Activated naive CD8-positive, alpha-beta T cell treated with anti-CD3 and anti-CD28 coated beads for 36 hours (primary cell): Measurements from ENCODE around the gene PAIP2. TPM values are rescaled to one million over a fixed set of nuclear protein-coding genes. Genes with fewer than 3 reads are reported as not detected.

Experiments
- DNase-seq: peaks from one replicate; pipeline ENCODE4 v3.0.0; 2021
- H3K27ac Mint-ChIP-seq: one replicate; pipeline ENCODE4 v1.8.0; 2022; ENCODE audit warnings: mild to moderate bottlenecking, moderate library complexity, mixed read lengths
- H3K27me3 Mint-ChIP-seq: one replicate; pipeline ENCODE4 v1.8.0; 2022; ENCODE audit warnings: mild to moderate bottlenecking, mixed read lengths
- H3K36me3 Mint-ChIP-seq: one replicate; pipeline ENCODE4 v1.8.0; 2021; ENCODE audit warnings: mild to moderate bottlenecking, mixed read lengths
- H3K4me1 Mint-ChIP-seq: one replicate; pipeline ENCODE4 v1.8.0; 2021; ENCODE audit warnings: mixed read lengths
- H3K4me3 Mint-ChIP-seq: one replicate; pipeline ENCODE4 v1.8.0; 2022; ENCODE audit warnings: mild to moderate bottlenecking, moderate library complexity, mixed read lengths
- H3K9me3 Mint-ChIP-seq: one replicate; pipeline ENCODE4 v1.8.0; 2022; ENCODE audit warnings: mixed read lengths
- total RNA-seq, 2 experiments: library from RNA; stranded (reverse); gene quantifications; one replicate each; pipeline ENCODE4 v1.2.3, GENCODE V29; 2021

The PAIP2 gene
- total RNA-seq, 2 experiments from 2014 or later: 91.7 to 94.0 TPM

DNA sequence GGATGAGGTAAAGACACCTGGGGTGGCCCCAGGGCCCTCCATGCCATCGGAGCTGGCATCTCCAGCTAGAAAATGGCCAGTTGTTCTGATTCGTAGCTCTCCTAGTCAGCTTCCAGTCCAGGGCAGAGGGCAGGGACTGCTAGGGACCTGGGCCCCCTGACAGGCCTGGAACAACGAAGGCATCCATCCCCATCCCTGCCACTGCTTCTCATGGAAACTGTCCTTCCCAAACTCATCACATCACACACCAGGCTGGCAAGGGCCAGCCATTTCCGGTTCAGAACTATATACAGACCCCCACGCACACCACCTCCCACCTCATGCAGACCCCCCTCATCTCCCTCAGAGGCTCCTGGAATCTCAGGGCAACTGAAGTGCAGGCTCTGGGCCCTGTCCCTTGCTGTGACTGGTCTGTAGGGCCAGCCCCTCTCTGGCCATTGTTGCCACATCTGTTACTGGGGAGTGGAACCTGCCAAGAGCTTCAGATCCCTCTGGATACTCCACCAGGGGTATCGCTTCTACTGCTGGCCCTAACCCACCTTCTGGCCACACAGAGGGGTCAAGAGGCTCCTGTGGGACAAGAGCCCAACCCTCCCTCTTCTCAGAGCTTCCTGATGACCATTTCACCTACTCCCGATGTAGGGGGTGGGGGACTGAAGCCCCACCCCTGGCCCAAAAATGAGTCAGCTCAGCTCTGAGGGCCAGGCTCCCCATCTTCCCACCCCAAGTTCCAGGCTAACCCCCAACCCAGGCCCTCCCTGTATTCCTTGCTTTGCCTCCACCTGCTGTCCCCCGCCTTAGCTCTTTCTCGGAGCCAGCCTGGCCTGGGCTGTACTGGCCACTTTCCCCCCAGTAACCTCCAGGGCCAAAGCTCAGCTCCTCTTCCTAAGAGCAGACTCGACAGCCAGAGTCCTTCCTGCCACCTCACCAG lies 49.2 kb downstream of the PAIP2 start:
- H3K27ac Mint-ChIP-seq: peak overlapping the region; percentile 94
- no peak for DNase-seq
- H3K36me3 Mint-ChIP-seq: peaks cover 17% of the 10 kb centered on the region
- peaks cover 45% of the 10 kb centered on the region for H3K4me1 Mint-ChIP-seq
- no peaks in the 10 kb centered on the region for H3K27me3 Mint-ChIP-seq
- H3K4me3 Mint-ChIP-seq: peak overlapping the region; percentile 96
- no peaks in the 10 kb centered on the region for H3K9me3 Mint-ChIP-seq

DNA sequence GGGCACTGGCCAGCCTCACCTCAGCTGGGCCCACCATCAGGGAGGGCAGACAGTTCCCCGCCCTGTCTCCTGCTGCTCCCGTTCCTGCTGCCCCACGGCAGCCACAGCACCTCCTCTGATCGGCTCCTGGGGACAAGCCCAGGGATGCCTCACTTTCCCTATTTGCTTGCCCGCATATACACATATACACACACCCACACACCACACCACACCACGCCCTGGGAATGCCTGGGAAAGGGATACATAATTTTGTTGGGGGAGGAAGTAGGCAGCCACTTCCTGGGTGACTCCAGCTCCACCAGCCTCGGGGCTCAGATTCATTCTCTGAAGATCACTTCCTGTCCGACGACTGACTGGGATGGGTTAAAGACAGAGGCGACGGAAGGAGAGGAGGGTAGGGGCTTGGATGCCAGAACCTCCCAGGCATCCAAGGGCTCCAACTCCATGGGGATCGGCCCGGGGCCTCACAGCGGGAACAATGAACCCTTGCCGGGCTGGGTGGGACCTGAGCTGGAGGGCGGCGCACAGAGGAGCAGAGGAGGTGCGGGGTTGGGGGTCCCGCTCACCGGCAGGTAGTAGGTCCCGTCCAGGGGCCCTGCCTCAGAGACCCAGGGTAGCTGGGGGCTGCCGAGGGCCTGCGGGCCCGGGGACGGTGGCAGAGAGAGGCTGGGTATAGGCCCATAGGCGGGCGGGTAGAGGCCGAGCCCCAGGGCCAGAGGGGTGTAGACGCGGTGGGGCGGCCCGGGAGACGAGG lies 50.1 kb downstream of the PAIP2 start:
- Mint-ChIP-seq H3K4me1 (peaks cover 45% of the 10 kb centered on the region), H3K27me3 (no peaks in the 10 kb centered on the region)
- DNase-seq: no peak

DNA sequence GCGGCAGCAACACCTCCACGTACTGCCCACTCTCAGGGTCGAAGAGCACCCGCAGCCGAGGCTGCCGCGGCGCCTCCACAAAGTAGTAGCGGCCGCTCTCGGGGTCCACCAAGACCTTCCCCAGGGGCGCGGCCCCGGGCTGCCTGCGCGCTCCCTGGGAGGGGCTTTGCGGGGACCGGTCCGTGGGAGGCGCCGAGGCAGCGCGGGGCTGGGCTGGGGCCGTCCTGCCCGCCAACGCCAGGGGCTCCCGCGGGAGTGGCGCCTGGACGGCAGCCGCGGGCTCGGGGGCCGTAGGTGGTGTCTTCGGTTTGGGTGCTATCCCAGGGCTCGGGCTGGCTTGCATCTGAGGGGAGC lies 50.6 kb downstream of the PAIP2 start:
- Mint-ChIP-seq H3K4me3 (peak overlapping the region; percentile 96), H3K36me3 (peaks cover 17% of the 10 kb centered on the region), H3K4me1 (peaks cover 45% of the 10 kb centered on the region), H3K27ac (no peak overlapping the region), H3K27me3 (no peaks in the 10 kb centered on the region), H3K9me3 (no peaks in the 10 kb centered on the region)
- no peak for DNase-seq

More for the DNA sequence above, 50.1 kb downstream of the PAIP2 start:
- Mint-ChIP-seq H3K4me3 (peak overlapping the region; percentile 96), H3K9me3 (no peaks in the 10 kb centered on the region), H3K27ac (peak overlapping the region; percentile 94), H3K36me3 (peaks cover 17% of the 10 kb centered on the region)

DNA sequence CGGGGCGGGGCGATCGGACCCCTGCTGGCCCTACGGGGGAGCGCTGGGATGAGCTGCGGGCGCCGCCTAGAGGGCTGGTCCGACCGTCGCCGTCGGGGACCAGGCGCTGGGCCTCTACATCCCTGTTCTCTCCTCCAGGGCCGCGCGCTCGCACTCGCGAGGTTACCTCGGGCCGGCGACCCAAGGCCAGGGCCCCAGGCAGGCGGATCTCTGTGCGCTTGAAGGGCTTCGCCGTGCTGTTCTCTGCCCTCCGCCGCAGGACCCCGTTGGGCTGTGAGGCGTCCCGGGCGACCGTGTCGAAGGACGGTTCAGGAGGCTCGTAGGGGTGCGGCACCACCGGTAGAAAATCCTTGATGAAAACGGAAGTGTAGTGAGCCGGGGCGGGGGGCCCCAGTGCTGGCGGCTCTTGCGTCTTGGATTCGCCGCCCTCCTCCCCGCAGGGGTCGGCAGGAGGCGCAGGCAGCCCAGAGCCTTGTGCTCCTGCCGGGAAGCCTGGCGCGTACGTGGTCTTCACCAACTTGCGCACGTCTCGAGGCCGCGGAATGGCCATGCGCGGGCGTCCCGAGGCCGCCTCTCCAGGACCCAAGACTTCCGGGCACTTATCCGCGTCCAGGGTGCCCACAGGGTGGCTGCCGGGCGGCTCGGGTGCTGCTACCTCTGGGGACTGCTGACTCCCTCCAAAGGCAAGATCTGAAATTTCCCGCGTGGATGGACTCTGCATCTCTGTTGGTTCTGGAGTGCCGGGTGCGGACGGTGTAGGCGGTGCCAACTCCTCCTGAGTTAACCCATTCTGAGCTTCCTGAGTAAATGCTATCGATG lies 51.2 kb downstream of the PAIP2 start:
- Mint-ChIP-seq H3K4me3 (peak overlapping the region; percentile 92), H3K4me1 (peaks cover 45% of the 10 kb centered on the region), H3K36me3 (peaks cover 17% of the 10 kb centered on the region), H3K9me3 (no peaks in the 10 kb centered on the region), H3K27ac (peak overlapping the region; percentile 85), H3K27me3 (no peaks in the 10 kb centered on the region)
- DNase-seq: peak; percentile 92

DNA sequence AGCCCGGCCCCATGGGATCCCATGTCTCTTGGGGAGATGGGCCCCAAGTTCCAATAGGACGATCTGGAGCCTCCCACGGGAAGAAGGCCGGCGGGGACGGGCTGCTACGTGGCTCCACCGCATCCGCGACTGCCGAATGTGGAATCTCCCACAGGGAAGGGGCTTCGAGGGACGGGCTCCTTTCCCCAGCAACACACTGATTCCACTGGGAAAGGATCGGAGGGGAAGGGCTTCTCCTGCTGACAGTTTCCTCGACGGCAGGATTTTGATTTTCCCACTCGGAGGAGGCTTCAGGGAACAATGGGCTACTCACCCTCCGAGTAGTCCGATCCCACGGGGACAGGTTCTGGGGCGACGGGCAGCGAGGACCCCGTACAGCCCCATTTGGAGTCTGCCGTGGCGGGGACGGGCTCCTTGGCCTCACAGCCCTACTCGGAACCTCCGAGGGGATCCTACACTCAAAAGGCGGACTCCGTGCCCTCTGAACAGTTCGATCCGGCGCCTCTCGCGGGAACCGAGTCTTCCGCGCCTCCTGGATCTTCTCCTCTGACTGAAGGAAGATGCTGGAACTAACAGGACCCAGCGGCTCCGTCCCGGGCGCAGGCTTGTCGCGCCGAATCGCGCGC lies 52.0 kb downstream of the PAIP2 start:
- H3K36me3 Mint-ChIP-seq: peaks cover 17% of the 10 kb centered on the region
- peak overlapping the region; percentile 85 for H3K27ac Mint-ChIP-seq
- DNase-seq: peak; percentile 35
- H3K4me3 Mint-ChIP-seq: peak overlapping the region; percentile 92
- peaks cover 45% of the 10 kb centered on the region for H3K4me1 Mint-ChIP-seq
- no peaks in the 10 kb centered on the region for H3K9me3 Mint-ChIP-seq
- H3K27me3 Mint-ChIP-seq: no peaks in the 10 kb centered on the region

DNA sequence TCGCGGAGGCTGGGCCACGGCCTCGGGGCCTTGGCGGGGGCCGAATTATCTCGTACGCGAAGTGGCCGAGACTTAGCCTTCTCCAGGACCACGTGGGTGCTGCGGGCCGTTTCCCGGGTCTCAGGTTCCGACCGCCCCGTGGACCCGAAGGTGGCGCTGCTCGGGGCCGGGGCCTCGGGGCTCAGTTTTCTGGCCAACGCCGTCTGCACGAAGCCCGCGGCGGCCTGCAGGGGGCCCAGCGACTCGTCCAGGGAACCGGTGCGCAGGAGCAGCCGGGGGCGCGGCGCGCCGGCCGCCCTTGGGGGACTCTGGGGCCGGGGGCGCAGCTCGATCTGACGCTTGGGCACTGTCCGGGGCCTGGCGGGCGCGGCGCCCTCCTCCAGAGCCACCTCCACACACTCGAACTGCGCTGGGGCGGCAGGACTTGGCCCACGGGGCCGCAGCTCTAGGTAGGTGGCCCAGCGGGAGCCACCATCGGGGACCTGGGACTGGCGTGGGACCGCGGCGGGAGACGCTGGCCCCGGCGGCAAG lies 52.5 kb downstream of the PAIP2 start:
- peaks cover 42% of the 10 kb centered on the region for H3K4me1 Mint-ChIP-seq
- H3K27ac Mint-ChIP-seq: no peak overlapping the region

DNA sequence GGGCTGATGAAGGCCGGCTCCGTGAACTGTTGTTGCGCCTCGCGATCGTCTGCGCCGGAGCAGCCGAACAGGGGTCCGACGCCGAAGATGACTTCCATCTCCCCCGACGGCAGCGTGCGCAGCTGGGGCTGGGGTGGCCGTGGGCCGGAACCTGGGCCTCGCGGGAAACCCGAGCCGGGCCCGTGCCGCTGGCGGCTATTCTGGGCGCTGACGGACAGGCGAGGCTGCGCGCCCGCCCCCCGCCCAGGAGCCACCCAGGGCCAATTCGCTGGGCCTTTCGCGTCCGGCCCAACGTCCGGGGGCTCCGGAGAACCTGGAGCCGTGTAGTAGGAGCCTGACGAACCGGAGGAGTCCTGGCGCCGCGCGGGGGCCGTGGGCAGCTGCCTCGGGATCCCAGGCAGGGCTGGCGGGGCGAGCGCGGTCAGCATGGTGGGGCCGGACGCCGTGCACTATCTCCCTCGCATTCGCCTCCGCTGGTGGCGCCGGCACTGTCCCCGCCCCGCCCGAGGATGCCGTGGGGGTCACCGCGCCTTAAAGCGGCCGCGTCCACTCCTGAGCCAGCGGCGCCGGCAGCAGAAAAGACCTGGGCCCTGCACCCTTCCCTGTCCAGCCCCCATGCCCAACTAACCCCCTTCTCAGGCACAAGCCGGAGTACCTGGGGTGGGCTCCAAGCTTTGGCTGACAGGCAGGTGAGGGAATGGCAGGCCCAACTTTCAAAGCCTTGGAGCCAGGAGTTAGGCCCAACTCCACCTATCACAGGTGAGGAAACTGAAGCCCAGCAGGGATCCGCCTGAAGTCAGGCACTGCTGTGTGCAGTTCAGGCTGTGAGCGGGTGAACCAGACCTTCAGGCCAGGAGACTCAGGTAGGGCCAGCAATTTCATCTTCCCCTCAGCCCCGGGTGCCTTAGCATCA lies 53.3 kb downstream of the PAIP2 start, which contains the start of gene PROB1:
Gene PROB1, minus strand, starts transcription at position 451 of the 913 bp plus-strand sequence. Its CDS starts 23 bp downstream, at position 428.
- no peak within 1 kb of the TSS for H3K27ac Mint-ChIP-seq
- no peaks in the 10 kb centered on the region for H3K27me3 Mint-ChIP-seq
- H3K36me3 Mint-ChIP-seq: peaks cover 9% of the 10 kb centered on the region
- no peak for DNase-seq
- H3K9me3 Mint-ChIP-seq: no peaks in the 10 kb centered on the region
- peaks cover 42% of the 10 kb centered on the region for H3K4me1 Mint-ChIP-seq
- H3K4me3 Mint-ChIP-seq: peak within 1 kb of the TSS; percentile 92

More for the DNA sequence above, 52.5 kb downstream of the PAIP2 start:
- Mint-ChIP-seq H3K4me3 (peak overlapping the region; percentile 92), H3K27me3 (no peaks in the 10 kb centered on the region), H3K36me3 (peaks cover 14% of the 10 kb centered on the region), H3K9me3 (no peaks in the 10 kb centered on the region)
- DNase-seq: peak; percentile 80

GRCh38 chr5:139395844-139396640 lies 54.4 kb downstream of the PAIP2 start:
- H3K4me3 Mint-ChIP-seq: no peak overlapping the region
- H3K4me1 Mint-ChIP-seq: peaks cover 32% of the 10 kb centered on the region

GRCh38 chr5:139396691-139397090 lies 55.0 kb downstream of the PAIP2 start:
- Mint-ChIP-seq H3K4me1 (peaks cover 26% of the 10 kb centered on the region), H3K27ac (no peak overlapping the region), H3K27me3 (no peaks in the 10 kb centered on the region), H3K9me3 (no peaks in the 10 kb centered on the region), H3K4me3 (no peak overlapping the region), H3K36me3 (peaks cover 4% of the 10 kb centered on the region)
- DNase-seq: no peak

More at GRCh38 chr5:139395844-139396640, 54.4 kb downstream of the PAIP2 start:
- H3K27me3 Mint-ChIP-seq: no peaks in the 10 kb centered on the region
- DNase-seq: no peak
- no peak overlapping the region for H3K27ac Mint-ChIP-seq
- peaks cover 9% of the 10 kb centered on the region for H3K36me3 Mint-ChIP-seq
- no peaks in the 10 kb centered on the region for H3K9me3 Mint-ChIP-seq

DNA sequence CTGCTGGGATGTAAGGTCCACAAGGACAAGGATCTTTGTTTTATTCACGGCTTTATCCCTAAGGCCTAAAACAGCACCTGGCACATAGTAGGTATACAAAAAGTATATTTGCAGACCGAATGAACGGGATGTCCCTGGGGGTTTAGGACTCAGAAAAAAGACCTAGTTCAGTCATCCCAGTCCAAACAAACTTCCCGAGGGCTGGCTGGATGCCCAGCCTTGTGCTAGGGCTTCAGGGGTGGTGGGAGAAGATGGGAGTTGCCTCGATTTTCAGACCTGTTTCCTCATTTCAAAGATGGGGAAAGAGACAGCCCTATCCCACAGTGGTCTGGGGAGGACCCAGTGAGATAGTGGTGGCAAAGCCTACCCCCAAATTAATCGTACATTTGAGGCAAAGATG lies 56.3 kb downstream of the PAIP2 start:
- peaks cover 30% of the 10 kb centered on the region for H3K4me1 Mint-ChIP-seq
- H3K27me3 Mint-ChIP-seq: no peaks in the 10 kb centered on the region

DNA sequence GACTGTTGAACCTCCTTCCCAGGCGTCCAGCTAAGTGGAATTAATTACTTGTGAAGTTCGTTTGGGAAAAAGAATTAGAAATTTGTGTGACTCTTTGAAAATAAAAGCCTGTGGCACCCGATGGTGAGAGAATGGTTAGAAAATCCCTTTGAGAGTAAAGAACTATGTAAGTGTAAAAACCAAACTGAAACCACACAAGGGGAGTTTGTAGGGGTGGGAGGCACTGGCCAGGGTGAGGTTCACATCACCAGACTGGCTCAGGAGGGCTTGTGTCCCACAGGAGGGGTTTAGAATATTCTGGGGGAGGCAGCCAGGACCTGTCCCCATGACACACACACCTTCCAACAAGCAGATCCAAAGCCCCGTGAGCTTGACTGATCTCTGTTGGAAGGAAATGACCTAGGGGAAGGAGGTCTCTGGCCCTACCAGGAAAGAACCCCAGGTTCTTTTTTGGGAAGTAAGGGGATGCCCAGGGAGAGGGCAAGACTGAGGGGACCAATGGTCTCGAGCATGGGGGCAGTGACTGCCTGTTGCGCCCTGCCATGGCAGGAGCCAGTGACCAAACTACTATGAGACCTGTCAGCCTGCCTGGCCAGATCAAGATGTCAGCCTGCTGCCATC lies 58.0 kb downstream of the PAIP2 start:
- Mint-ChIP-seq H3K4me1 (peaks cover 37% of the 10 kb centered on the region), H3K27me3 (no peaks in the 10 kb centered on the region), H3K36me3 (no peaks in the 10 kb centered on the region), H3K9me3 (no peaks in the 10 kb centered on the region), H3K4me3 (no peak overlapping the region), H3K27ac (peak overlapping the region; percentile 41)
- DNase-seq: no peak

More for the DNA sequence above, 56.3 kb downstream of the PAIP2 start:
- H3K9me3 Mint-ChIP-seq: no peaks in the 10 kb centered on the region
- H3K36me3 Mint-ChIP-seq: no peaks in the 10 kb centered on the region
- H3K4me3 Mint-ChIP-seq: no peak overlapping the region
- no peak for DNase-seq
- H3K27ac Mint-ChIP-seq: no peak overlapping the region

DNA sequence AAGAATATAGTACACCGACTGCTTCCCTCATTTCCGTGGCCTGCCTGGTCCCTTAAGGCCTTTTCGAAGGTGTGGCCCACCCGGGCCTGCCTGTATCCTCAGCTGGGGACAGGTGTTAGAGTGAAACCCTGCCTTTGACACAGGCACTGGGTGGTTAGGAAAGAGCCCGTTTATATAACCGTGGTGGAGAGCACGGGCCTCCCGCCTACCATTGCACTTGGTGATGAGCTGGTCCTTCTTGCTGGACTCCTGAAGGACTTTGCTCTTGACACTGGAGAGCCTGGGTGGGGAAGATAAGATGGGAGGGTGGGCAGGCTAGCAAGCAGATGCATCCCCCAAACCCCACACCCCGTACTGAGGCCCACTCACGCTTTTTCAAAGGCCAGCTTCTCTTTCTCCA lies 59.9 kb downstream of the PAIP2 start:
- DNase-seq: no peak
- H3K4me3 Mint-ChIP-seq: no peak overlapping the region
- peaks cover 33% of the 10 kb centered on the region for H3K4me1 Mint-ChIP-seq
- H3K9me3 Mint-ChIP-seq: no peaks in the 10 kb centered on the region
- no peaks in the 10 kb centered on the region for H3K36me3 Mint-ChIP-seq
- H3K27ac Mint-ChIP-seq: no peak overlapping the region
- no peaks in the 10 kb centered on the region for H3K27me3 Mint-ChIP-seq
